GM19328 (cell line): ENCODE measurements around the gene UTP3.
A peak's percentile ranks its signal among the peaks of the same experiment; 100 is the strongest.
"Not testable (repeated sequence)": the region's sequence is repeated elsewhere in the genome, so short reads cannot be mapped to it uniquely, and the experiment has no call there.

Experiments
- ATAC-seq: cut with Tn5 transposase; IDR thresholded peaks from one replicate; pipeline ENCODE4 v1.9.1; 2021; ENCODE audit warnings: mild to moderate bottlenecking, moderate library complexity; ENCODE audit not compliant: unreplicated experiment

The UTP3 gene

DNA sequence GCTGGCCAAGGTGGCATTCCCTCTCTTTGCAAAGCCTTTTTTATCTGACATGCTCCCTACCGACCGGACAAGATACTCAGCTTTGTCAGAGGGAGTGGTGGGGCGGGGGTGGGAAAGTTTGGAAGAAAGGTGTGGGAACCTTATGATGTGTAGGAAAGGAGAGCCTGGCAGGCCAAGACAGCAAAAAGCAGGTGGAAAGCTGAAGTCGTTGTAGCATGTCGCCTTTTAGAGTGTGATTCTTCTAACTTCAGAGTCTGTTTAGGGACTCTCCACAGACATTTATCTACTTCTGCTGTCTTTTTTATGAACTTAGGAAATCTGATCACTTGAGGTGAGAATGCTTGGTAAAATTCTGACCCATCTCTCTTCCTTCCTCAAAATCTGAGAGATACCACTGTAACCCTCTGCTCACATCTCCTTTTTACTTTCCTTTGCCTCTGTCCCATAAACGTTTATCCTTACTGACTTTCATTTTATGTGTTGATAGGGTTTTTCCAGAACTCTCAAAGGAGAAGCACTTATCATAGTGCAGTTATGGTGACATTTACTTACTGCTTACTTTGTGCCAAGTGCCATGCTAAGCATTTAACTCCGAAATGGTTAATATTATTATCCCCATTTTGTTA is 25.2 kb downstream of the UTP3 start:
- ATAC-seq, result no peak

DNA sequence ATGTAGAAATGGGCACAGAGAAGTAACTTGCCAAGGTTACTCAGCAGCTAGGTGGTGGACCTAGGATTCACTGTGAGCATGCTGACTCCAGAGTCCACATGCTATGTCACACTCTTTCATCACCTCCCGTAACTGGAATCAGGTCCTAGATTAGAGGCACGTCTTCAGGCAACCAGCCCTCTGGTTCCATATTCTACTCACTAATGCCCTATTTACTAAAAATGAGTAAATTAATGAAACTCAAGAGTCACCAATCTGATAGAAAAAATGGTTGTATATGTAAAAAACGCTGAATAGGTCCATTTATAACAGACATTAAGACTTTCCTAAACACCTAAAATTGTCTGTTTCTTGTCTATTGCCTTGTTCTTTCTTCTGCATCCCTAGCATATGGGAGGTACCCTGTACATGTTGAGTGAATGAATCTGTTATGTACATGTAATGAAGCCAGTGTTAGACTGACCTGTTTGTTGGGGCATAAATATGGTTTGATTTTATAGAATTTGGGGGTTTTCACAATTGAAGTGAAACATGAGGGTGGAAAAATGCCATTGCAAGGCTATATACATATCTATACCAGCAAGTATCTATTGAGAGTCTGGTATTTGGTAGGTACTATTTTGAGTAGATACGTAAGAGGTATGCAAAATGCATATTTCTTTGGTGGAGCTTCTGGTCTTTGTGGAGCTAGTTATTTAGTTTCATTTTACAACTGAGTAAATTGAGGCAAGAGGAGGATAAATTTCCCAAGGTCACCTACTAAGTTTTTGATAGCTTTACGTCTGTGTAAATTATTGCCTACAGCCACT is 26.0 kb downstream of the UTP3 start:
- no peak for ATAC-seq

DNA sequence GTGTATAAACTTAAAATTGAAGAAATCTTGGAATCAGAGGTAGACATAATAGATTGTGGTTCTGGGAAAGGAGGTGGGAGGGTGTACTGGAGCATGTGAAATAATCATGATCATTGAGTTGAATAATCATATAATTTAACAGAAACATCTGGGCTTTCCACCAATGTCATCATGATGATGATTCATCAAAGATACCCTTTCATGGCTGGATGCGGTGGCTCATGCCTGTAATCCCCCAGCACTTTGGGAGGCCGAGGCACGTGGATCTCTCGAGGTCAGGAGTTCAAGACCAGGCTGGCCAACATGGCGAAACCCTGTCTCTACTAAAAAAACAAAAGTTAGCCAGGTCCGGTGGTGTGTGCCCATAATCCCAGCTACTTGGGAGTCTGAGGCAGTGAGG is 26.8 kb downstream of the UTP3 start:
- no peak for ATAC-seq

DNA sequence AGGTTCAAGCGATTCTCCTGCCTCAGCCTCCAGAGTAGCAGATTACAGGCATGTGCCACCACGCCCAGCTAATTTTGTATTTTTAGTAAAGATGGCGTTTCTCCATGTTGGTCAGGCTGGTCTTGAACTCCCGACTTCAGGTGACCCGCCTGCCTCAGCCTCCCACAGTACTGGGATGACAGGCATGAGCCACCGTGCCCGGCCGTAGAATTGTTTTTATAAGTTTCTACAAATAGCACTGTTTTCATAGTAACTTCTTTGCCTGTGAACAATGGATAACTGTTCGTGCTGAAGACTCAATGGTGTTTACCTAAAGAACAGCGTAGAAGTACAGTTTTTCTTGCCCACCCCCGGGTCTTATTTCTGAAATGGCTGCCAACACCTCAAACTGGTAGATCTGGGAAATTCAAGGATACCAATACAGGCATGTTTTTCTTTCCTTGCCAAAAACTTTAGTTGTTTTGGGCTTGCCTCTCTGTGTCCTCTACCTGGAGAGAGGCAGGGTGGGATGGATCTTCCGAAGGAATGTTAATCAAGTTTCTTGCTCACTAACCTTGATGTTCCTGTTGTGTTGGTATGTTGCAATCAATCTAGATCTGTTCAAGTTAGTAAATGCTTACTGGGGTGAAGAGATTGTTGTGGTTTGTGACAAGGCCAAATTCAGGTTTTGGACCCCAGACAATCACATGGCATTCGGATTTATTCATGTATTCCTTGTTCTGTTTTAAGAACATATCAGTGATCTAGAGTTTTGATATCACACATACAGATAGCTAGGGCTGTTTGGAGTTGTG is 30.7 kb downstream of the UTP3 start:
- no peak for ATAC-seq

DNA sequence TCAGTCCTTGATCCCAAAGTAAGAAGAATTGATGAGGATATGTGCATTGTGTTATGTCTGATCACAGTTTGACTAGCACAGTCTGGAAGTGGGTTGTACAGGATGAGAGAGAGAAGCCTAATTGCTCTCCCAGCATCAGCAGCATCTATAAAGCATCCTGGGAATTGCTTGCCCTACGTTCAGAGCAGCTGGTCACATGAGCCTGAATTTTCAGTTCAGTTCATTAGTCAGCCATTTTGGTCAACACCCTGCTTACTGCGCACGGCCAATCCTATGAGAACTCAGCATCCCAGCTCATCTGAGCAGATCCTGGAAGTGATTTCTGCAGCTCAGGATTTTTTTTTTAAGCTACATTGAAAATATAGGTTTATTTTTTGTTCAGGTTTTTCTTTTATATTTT is 33.4 kb downstream of the UTP3 start, which contains the start of gene RUFY3:
Gene RUFY3 (plus strand): TSS at position 218 of the 400 bp plus-strand sequence. CDS start 610 bp downstream, outside the sequence.
- no peak for ATAC-seq

DNA sequence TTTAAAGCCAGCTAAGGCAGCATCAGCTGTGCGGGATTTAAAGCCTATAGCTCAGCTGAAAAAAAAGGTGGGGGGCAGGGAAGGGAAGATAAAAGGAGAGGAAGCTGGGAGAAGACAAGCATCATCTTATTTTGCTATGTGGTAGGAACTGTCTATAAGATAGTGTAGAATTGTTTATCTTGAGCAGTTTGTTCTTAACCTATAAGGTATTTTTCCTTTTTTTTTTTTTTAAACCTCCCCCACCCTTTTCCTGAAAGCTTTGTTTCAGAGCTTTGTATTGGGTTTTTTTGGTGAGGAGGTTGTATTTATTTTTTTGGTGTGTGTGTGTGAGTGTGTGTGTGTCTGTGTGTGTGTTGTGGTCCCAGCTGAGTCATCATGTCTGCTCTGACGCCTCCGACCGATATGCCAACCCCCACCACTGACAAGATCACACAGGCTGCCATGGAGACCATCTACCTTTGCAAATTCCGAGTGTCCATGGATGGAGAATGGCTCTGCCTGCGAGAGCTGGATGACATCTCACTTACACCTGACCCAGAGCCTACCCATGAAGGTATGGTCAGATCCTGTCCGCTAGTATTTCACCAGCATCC is 34.0 kb downstream of the UTP3 start:
- no peak for ATAC-seq

DNA sequence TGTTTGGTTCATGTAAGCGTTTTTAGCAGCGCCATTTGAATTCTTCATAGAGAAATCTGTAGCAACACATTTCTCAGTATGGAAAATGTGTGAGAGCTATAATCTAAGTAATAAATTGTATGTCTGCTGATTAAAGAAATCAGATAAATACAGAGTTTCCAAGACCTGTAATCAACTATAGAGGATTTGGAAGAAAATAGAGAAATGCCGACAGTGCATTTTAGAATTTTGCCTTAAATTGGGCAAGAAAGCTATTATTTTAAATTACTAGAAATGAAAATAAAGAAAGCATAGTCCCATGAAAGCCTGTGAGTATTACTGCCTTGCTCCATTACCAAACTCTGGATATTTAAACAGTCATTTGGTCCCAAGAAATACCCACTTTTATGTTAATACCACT is 36.1 kb downstream of the UTP3 start:
- ATAC-seq, result no peak

DNA sequence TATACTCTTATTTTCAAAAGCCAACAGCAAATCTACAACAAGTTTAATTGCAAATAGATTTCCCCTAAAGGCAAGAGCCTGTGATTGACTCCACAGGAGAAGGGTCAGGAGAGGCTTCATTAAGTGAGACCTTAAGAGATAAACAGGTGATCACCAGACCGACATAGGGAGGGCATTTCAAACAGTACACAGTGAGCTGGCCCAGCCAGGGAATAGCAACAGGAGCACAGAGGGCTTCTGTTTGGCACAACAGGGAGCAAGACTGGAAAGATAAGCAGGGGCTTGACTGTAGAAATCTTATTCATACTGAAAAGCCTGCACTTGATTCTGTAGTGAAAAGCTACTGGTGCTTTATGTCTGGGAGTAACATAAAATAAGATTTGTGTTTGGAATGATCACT is 37.3 kb downstream of the UTP3 start:
- no peak for ATAC-seq

DNA sequence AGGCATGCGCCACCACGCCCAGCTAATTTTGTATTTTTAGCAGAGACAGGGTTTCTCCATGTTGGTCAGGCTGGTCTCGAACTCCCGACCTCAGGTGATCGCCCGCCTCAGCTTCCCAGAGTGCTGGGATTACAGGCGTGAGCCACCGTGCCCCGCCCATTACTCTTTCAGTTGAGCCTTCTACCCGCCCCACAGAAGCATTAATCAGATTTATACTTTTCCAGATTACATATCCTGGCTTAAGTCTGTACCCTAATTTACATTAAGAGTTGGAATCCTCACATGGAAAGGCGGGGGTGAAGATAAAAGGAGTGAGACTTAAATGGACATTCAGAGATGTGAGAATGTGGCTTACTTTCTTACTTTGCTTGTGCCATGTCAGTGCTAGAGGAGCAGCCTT is 38.2 kb downstream of the UTP3 start:
- not testable (repeated sequence) for ATAC-seq

DNA sequence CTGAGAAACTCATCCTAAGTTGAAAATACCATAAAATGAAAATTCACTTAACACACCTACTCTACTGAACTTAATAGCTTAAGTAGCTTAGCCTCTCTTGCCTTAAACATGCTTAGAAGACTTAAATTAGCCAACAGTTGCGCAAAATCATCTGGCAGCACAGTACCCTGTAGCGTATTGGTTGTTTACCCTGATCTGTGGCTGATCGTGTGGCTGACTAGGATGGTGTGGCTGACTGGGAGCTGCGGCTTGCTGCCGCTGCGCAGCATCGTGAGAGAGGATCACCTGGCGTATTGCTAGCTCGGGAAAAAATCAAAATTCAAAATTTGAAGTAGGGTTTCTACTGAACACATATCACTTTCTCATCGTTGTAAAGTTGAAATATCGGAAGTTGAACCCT is 39.8 kb downstream of the UTP3 start:
- no peak for ATAC-seq

DNA sequence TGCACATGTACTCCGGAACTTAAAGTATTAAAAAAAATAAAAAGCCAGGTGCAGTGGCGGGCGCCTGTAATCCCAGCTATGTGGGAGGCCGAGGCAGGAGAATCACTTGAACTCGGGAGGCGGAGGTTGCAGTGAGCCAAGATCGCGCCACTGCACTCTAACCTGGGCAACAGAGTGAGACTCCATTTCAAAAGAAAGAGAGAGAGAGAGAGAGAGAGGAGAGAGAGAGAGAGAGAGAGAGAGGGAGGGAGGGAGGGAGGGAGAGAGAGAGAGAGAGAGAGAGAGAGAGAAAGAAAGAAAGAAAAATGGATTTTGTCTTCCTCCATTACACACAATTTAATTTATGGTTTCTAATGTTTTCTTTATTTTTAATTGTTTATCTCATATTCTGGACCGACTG is 44.5 kb downstream of the UTP3 start:
- ATAC-seq, result not testable (repeated sequence)

DNA sequence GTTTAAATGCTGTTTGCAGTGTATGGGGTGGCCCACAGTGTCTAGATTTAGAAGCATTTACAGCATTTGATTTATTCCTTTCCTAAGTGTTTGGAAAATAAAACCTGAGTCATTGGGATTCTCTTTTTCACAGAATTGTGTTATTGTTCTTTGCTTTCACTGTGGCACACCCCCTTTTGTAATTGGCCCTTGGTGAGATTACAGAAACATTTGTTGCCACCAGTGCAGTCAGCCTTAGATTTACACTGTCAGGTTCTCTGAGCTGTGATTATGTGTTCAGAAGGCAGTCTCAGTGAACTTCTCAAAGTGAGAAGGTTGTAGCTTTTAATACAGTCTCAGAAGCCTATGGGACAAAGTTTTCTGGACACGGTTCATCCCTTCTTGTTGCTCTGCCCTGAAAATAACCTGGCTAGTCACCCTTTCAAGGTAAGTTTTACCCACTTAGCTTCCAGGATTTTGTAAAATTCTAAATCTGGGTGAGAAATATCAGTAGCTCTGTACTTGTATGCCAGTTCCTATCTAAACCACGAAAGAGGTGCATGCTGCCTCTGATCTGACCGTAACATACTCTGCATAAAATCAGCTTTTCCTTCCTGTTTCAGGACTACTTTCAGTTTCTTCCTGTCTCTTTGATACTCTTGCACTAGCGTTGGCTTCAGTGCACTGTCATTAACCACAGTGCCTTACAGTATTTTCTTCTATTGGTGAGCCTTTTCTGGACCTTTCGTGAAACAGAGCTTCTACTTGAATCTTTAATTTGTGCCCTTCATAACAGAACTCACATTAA is 46.0 kb downstream of the UTP3 start:
- ATAC-seq, result peak; percentile 86

DNA sequence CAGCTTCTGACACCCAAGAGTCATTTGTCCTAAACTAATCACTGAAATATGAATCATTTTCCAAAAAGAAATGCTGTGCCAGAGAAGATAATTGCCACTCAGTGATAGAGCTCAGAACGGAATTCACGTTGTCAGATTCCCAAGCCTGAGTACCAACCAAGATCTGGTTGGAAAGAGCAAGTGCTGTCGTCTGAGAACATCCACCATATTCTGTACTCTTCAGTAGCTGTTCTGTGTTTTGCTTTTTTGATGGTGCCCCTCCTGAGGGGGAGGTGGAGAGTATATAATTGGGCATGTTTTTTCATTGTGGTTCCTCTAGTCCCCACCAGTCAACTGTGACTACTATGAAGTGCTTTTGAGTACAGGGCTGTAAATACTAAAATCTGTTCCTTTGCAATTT is 46.6 kb downstream of the UTP3 start:
- ATAC-seq, result no peak

DNA sequence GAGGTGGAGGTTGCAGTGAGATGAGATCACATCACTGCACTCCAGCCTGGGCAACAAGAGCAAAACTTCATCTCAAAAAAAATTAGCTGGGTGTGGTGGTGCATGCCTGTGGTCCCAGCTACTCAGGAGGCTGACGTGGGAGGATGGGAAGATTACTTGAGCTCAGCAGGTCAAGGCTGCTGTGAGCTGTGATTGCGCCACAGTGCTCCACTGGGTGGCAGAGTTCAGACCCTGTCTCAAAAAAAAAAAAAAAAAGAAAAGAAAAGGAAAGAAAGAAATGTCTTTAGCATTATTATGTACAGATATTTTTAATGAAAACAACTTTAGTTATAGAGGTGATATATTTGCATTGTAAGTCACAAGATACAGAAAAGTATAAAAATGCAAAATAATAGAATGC is 47.6 kb downstream of the UTP3 start:
- not testable (repeated sequence) for ATAC-seq

DNA sequence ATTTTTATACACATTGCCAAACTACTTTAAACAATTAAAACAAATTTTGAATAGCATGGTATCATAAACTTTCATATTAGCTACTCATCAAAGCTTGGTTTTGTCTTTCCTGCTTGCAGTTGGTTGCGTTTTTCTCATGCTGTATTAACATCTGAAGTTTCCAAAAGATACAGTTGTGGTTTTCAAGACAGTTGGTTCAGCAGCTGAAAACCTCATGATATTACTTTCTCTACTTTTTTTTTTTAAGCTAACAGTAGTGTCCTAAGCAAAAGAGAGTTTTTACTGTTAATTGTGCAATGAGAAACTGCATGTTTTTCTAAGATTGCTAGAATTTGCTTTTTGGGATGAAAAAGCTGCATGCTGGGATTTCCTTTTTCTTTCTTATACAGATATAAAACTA is 48.7 kb downstream of the UTP3 start:
- no peak for ATAC-seq

DNA sequence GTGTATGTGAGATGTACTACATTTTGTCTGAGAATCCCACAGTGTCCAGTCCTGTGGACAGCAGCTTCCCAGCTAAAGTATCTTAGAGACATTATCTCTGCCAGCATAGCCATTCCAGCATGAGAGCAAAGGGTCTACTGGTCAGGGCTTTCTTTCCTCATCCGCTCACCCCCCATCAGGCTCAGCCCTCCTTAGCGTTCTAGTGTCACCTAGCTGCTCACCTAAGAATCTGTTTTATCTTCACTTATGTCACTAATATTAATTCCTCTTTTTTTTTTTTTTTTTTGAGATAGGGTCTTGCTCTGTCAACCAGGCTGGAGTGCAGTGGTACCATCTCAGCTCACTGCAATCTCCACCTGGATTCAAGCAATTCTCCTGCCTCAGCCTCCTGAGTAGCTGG is 49.1 kb downstream of the UTP3 start:
- ATAC-seq, result no peak

DNA sequence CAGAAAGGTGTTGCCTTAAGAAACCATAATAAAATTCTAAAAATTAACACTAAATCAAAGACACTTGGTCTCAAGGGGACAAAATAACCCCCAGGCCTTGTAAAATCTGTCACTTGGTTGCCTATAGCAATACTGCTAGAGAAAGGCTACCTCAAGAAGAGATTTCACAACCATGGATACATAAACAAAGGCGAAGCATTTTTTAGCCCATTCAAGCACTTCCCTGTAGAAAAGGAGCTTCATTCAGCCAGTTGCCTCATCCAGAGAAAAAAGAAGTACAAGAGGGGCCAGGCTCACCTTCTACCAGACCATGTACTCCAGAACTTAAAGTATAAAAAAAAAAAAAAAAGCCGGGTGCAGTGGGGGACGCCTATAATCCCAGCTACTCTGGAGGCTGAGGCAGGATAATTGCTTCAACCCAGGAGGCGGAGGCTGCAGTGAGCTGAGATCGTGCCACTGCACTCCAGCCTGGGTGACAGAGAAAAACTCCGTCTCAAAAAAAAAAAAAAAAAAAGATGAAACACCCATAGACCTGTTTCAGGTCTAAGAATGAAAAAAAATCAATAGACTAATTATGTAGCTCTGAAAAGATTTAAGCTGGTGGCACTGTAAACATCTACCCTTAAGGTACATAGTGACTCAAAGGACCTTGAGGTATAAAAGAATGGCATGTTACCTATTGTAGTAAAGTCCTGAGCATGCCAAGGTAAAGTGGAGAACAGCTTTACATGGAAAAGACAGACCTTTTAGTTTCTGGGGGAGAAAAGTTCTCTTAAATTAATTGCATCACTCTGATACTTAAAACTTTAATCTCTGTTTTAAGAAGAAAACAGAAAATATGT is 51.4 kb downstream of the UTP3 start:
- ATAC-seq, result no peak
